WI38 (cell line): ENCODE results near the gene CRY2.

Experiments
- H3K4me3 ChIP-seq: 2 replicates; pipeline ENCODE4 v1.5.1; 2011; ENCODE audit warnings: low read depth, mild to moderate bottlenecking, control low read depth, low read length
- TF ChIP-seq, protein P1 (sequence below): IDR thresholded peaks from 2 replicates; pipeline ENCODE4 v1.5.1; 2012; ENCODE audit warnings: low read depth, mild to moderate bottlenecking, control low read depth, low read length

CRY2 gene

GRCh38 chr11:45926536-45927331 is 79.5 kb downstream of the CRY2 start:
- no peak overlapping the region for H3K4me3 ChIP-seq
- TF ChIP-seq, protein P1, sequence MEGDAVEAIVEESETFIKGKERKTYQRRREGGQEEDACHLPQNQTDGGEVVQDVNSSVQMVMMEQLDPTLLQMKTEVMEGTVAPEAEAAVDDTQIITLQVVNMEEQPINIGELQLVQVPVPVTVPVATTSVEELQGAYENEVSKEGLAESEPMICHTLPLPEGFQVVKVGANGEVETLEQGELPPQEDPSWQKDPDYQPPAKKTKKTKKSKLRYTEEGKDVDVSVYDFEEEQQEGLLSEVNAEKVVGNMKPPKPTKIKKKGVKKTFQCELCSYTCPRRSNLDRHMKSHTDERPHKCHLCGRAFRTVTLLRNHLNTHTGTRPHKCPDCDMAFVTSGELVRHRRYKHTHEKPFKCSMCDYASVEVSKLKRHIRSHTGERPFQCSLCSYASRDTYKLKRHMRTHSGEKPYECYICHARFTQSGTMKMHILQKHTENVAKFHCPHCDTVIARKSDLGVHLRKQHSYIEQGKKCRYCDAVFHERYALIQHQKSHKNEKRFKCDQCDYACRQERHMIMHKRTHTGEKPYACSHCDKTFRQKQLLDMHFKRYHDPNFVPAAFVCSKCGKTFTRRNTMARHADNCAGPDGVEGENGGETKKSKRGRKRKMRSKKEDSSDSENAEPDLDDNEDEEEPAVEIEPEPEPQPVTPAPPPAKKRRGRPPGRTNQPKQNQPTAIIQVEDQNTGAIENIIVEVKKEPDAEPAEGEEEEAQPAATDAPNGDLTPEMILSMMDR = no peak

DNA sequence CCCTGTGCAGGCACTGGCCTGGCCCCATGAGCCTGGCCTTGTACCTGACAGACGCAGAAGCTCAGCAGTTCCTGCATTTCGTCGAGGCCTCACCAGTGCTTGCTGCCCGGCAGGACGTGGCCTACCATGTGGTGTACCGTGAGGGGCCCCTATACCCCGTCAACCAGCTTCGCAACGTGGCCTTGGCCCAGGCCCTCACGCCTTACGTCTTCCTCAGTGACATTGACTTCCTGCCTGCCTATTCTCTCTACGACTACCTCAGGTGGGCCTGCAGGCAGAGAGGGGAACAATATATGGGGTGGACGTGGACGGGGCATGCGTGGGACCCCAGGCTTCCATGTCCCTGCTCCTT is 80.0 kb downstream of the CRY2 start:
- TF ChIP-seq, protein P1 = no peak
- no peak overlapping the region for H3K4me3 ChIP-seq

DNA sequence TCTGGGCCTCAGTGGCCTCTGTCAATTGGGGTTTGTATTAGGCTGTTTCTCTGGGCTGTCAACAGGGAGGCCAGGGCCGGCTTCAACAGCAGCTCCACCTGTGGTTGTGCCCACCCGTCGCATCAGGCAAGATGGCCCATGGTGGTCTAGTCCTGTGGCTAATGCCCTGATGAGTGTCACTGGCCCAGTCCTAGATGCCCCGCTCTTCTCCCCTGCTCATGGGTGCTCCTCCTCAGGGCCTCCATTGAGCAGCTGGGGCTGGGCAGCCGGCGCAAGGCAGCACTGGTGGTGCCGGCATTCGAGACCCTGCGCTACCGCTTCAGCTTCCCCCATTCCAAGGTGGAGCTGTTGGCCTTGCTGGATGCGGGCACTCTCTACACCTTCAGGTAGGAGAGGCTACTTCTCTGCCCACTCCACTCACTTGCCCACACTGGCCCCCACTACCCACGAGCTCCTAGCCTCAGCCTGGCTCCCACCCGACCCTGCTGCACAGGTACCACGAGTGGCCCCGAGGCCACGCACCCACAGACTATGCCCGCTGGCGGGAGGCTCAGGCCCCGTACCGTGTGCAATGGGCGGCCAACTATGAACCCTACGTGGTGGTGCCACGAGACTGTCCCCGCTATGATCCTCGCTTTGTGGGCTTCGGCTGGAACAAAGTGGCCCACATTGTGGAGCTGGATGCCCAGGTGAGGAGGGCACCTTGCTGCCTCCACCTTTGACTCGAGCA is 80.6 kb downstream of the CRY2 start:
- H3K4me3 ChIP-seq = no peak overlapping the region
- TF ChIP-seq, protein P1 = no peak

DNA sequence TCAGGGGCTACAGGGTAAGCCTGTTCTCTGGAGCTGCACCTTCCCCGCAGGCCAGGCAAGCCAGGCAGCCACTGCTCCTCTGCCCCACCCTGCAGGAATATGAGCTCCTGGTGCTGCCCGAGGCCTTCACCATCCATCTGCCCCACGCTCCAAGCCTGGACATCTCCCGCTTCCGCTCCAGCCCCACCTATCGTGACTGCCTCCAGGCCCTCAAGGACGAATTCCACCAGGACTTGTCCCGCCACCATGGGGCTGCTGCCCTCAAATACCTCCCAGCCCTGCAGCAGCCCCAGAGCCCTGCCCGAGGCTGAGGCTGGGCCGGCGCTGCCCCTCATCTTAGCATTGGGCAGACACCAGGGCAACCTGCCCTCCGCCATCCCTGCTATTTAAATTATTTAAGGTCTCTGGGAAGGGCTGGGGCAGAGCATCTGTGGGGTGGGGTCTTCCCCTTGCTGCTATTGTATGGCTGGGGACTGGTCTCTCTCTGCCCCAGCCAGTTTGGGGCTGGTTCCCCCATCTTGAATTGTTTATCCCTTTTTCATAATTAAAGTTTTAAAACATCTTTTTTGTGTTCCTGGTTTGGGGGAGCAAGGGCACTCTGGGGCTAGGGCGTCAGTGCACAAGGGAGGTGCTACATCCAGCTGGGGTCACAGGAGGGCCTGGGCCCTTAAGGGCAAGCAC is 81.4 kb downstream of the CRY2 start:
- no peak overlapping the region for H3K4me3 ChIP-seq
- TF ChIP-seq, protein P1 = no peak

- H3K4me3 ChIP-seq = no peak overlapping the region
- TF ChIP-seq, protein P1 = no peak
Measured at GRCh38 chr11:45929486-45930030, 82.3 kb downstream of the CRY2 start.

- H3K4me3 ChIP-seq = no peak overlapping the region
Measured at GRCh38 chr11:45930031-45930794, 82.9 kb downstream of the CRY2 start.

More at GRCh38 chr11:45930031-45930794, 82.9 kb downstream of the CRY2 start:
- TF ChIP-seq, protein P1 = no peak
